Raji (cell line): ENCODE results near the gene CCR7.
A peak's percentile ranks its signal among the peaks of the same experiment; 100 is the strongest.

Source experiments
- POLR2A ChIP-seq: IDR thresholded peaks from 2 replicates; pipeline ENCODE4 v1.6.1; 2011; ENCODE audit warnings: low read depth, low read length, control low read depth; ENCODE audit not compliant: insufficient read depth

Gene CCR7

GRCh38 chr17:40548982-40549685, 16.1 kb downstream of the CCR7 start:
- no peak for TF ChIP-seq POLR2A

GRCh38 chr17:40548491-40548981, 16.7 kb downstream of the CCR7 start:
- no peak for TF ChIP-seq POLR2A

GRCh38 chr17:40547785-40548478, 17.3 kb downstream of the CCR7 start:
- no peak for TF ChIP-seq POLR2A

GRCh38 chr17:40547079-40547784, 18.0 kb downstream of the CCR7 start:
- peak; percentile 35; the same call in 1 of the 2 replicates for TF ChIP-seq POLR2A

- TF ChIP-seq POLR2A, result no peak
These were observed 19.6 kb downstream of the CCR7 start for GRCh38 chr17:40545660-40546059.

GRCh38 chr17:40542558-40543411, 22.5 kb downstream of the CCR7 start:
- TF ChIP-seq POLR2A, result no peak

- TF ChIP-seq POLR2A, result no peak
These were observed 23.3 kb downstream of the CCR7 start for GRCh38 chr17:40541873-40542557.

- TF ChIP-seq POLR2A, result no peak
These were observed 24.0 kb downstream of the CCR7 start for GRCh38 chr17:40541060-40541872.

- no peak for TF ChIP-seq POLR2A
These were observed 24.8 kb downstream of the CCR7 start for GRCh38 chr17:40540448-40540847.

- no peak for TF ChIP-seq POLR2A
These were observed 25.4 kb downstream of the CCR7 start for GRCh38 chr17:40539711-40540411.

- TF ChIP-seq POLR2A, result no peak
These were observed 26.2 kb downstream of the CCR7 start for GRCh38 chr17:40538936-40539705.
